Stimulated activated CD8-positive, alpha-beta memory T cell treated with anti-CD3 and anti-CD28 coated beads, Interleukin-12 subunit alpha, Interleukin-12 subunit beta, amount 100 ng/mL, for 4 hours (primary cell): ENCODE measurements around the gene NRDE2.
A peak's percentile ranks its signal among the peaks of the same experiment; 100 is the strongest.

ENCODE experiments used
- DNase-seq: peaks from one replicate; pipeline ENCODE4 v3.0.0-alpha.2; 2020; ENCODE audit warnings: low read depth

NRDE2 gene

GRCh38 chr14:90331497-90332270 lies at the start of gene NRDE2:
Gene NRDE2, minus strand, starts transcription at chr14:90331941. Its CDS starts 37 bp downstream, at chr14:90331904.
- peak; percentile 93 for DNase-seq

- DNase-seq, result no peak
Measured at GRCh38 chr14:90381011-90381786, 49.5 kb upstream of the NRDE2 start.

- no peak for DNase-seq
Measured at GRCh38 chr14:90379106-90379505, 47.4 kb upstream of the NRDE2 start.

GRCh38 chr14:90378249-90378648 lies 46.5 kb upstream of the NRDE2 start:
- no peak for DNase-seq

- DNase-seq, result no peak
Measured at GRCh38 chr14:90375934-90376333, 44.2 kb upstream of the NRDE2 start.

- DNase-seq, result no peak
Measured at GRCh38 chr14:90374813-90375212, 43.1 kb upstream of the NRDE2 start.

GRCh38 chr14:90373887-90374286 lies 42.1 kb upstream of the NRDE2 start:
- DNase-seq, result no peak

- no peak for DNase-seq
Measured at GRCh38 chr14:90368946-90369721, 37.4 kb upstream of the NRDE2 start.

GRCh38 chr14:90362558-90362896 lies 30.8 kb upstream of the NRDE2 start:
- DNase-seq, result no peak

GRCh38 chr14:90361865-90362557 lies 30.3 kb upstream of the NRDE2 start:
- no peak for DNase-seq

- DNase-seq, result no peak
Measured at GRCh38 chr14:90358359-90358758, 26.6 kb upstream of the NRDE2 start.

- DNase-seq, result no peak
Measured at GRCh38 chr14:90356925-90357324, 25.2 kb upstream of the NRDE2 start.

GRCh38 chr14:90355540-90356518 lies 24.1 kb upstream of the NRDE2 start:
- DNase-seq, result no peak

GRCh38 chr14:90354551-90355298 lies 23.0 kb upstream of the NRDE2 start:
- no peak for DNase-seq

GRCh38 chr14:90349739-90350138 lies 18.0 kb upstream of the NRDE2 start:
- DNase-seq, result no peak

- no peak for DNase-seq
Measured at GRCh38 chr14:90348270-90348669, 16.5 kb upstream of the NRDE2 start.

GRCh38 chr14:90345239-90345557 lies 13.5 kb upstream of the NRDE2 start:
- no peak for DNase-seq

- DNase-seq, result no peak
Measured at GRCh38 chr14:90344331-90345238, 12.8 kb upstream of the NRDE2 start.

GRCh38 chr14:90342327-90342726 lies 10.6 kb upstream of the NRDE2 start:
- DNase-seq, result no peak
